Transverse colon (tissue), 4 donors: ENCODE data around the gene RPRD1A. TPM values are rescaled to one million over a fixed set of nuclear protein-coding genes. Genes with fewer than 3 reads are reported as not detected.

Experiments
- DNase-seq: peaks from one replicate; pipeline ENCODE4 v3.0.0-alpha.2; 2019
- H3K27ac ChIP-seq, 4 donors: fragments of 200-600 bp; sonication (generic); 2 replicates each; pipeline ENCODE4 v1.5.1; 2016 to 2018; ENCODE audit warnings: inconsistent platforms in 4 of 4
- H3K27me3 ChIP-seq: fragments of 200-600 bp; sonication (generic); 2 replicates; pipeline ENCODE4 v1.5.1; 2017; ENCODE audit warnings: inconsistent platforms
- H3K36me3 ChIP-seq, 4 donors: fragments of 200-600 bp; sonication (generic); 2 replicates each; pipeline ENCODE4 v1.5.1; 2017 to 2019; ENCODE audit warnings: inconsistent platforms in 4 of 4
- H3K4me1 ChIP-seq, 4 donors: fragments of 200-600 bp; sonication (generic); 2 replicates each; pipeline ENCODE4 v1.5.1; 2017 to 2020; ENCODE audit warnings: inconsistent platforms in 4 of 4
- H3K4me3 ChIP-seq, 4 donors: fragments of 200-600 bp; sonication (generic); 1 replicate in 1 of 4; 2 replicates in 3 of 4; pipeline versions ENCODE4 v1.5.1 to v1.6.1; 2017 to 2019; ENCODE audit warnings: inconsistent platforms in 4 of 4
- H3K9me3 ChIP-seq, 2 donors: fragments of 200-600 bp; sonication (generic); 2 replicates each; pipeline ENCODE4 v1.5.1; 2017 to 2019; ENCODE audit warnings: inconsistent platforms in 2 of 2
- EP300 ChIP-seq: sonication (generic); formaldehyde crosslinking; IDR thresholded peaks from one replicate; pipeline ENCODE4 v1.6.1; 2017; ENCODE audit warnings: antibody characterized with exemption, low read depth
- POLR2A ChIP-seq: fragments of 450-650 bp; IDR thresholded peaks from one replicate; pipeline ENCODE4 v1.6.1; 2016; ENCODE audit warnings: antibody characterized with exemption, mild to moderate bottlenecking, moderate library complexity
- POLR2AphosphoS5 ChIP-seq, 3 donors: sonication (generic); formaldehyde crosslinking; IDR thresholded peaks; one replicate each; pipeline ENCODE4 v1.6.1; 2016; ENCODE audit warnings: antibody characterized with exemption in 3 of 3
- WGBS, 2 donors: methylation state at CpG; one replicate each; pipeline ENCODE4 v1.1.5; 2018; ENCODE audit warnings: low coverage in 1 of 2; 5-methylcytosine and 5-hydroxymethylcytosine counted together
- in situ Hi-C, 4 donors: fragments of 200-750 bp; cut with MboI; loops; one replicate each; pipeline versions ENCODE4 v1.15.0 to v1.15.1; 2017; ENCODE audit warnings: low sequenced_read_pairs in 3 of 4, low pct_ligation_motif_present in 1 of 4, low pct_unique_long_range_greater_than_20kb in 1 of 4
- intact Hi-C: fragments of 100-400 bp; cut with DNase I; formaldehyde crosslinking; loops from one replicate; pipeline ENCODE4 v1.15.1; 2023; ENCODE audit warnings: low total_unique reads
- total RNA-seq, 4 donors: library from RNA; depleted of rRNA; stranded (reverse); fragments of >200 nt; gene quantifications; one replicate each; pipeline ENCODE4 v1.1.0, GENCODE V29; 2016
- TF ChIP-seq, protein P1 (sequence below), 5 experiments: fragments of 200-600 bp in 3 of 5; fragments of 450-650 bp in 2 of 5; sonication (generic) in 3 of 5; IDR thresholded peaks; 1 replicate in 2 of 5; 2 replicates in 3 of 5; pipeline ENCODE4 v1.5.1; 2016 to 2017; ENCODE audit warnings: antibody characterized with exemption in 5 of 5, inconsistent platforms in 3 of 5, mild to moderate bottlenecking in 2 of 5, moderate library complexity in 1 of 5

Gene RPRD1A
- total RNA-seq, 4 donors from 2014 or later: 34.4 to 59.9 (median 44.3) TPM

DNA sequence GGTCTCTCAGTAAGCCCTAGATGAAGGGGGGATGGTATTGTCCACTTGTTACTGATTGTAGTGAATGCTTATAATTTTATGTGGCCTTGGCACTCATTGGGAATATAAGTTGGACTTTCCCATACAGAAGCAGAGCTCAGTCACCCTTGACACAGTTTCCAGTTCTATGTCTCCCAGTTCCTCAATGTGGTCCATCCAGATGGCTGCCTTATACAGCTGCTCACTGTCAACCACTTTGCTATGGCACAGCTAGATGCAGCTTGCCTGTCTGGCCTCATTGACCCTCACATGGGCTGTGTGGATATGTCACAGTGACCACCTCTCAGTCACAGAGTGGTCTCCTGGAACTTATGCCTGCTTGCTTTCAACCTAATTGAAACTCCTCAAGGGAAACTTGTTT is 40.1 kb upstream of the RPRD1A start:
- intact Hi-C loops (no loop called here), in situ Hi-C loops (no loop called here)
- no peak for DNase-seq
- no peaks in the 10 kb centered on the region for H3K27me3 ChIP-seq
- H3K27ac ChIP-seq: no peak overlapping the region
- peaks cover 0 to 20% (median 8%) of the 10 kb centered on the region in 4 donors for H3K36me3 ChIP-seq
- no peak for TF ChIP-seq POLR2AphosphoS5 (IDR thresholded peaks at IDR 0.05)
- TF ChIP-seq POLR2A: no peak
- TF ChIP-seq EP300: no peak
- TF ChIP-seq, protein P1, sequence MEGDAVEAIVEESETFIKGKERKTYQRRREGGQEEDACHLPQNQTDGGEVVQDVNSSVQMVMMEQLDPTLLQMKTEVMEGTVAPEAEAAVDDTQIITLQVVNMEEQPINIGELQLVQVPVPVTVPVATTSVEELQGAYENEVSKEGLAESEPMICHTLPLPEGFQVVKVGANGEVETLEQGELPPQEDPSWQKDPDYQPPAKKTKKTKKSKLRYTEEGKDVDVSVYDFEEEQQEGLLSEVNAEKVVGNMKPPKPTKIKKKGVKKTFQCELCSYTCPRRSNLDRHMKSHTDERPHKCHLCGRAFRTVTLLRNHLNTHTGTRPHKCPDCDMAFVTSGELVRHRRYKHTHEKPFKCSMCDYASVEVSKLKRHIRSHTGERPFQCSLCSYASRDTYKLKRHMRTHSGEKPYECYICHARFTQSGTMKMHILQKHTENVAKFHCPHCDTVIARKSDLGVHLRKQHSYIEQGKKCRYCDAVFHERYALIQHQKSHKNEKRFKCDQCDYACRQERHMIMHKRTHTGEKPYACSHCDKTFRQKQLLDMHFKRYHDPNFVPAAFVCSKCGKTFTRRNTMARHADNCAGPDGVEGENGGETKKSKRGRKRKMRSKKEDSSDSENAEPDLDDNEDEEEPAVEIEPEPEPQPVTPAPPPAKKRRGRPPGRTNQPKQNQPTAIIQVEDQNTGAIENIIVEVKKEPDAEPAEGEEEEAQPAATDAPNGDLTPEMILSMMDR (IDR thresholded peaks at IDR 0.05): no peak
- no peak overlapping the region for H3K4me3 ChIP-seq
- H3K9me3 ChIP-seq: no peaks in the 10 kb centered on the region
- no peaks in the 10 kb centered on the region for H3K4me1 ChIP-seq

GRCh38 chr18:36104749-36105148 is 37.4 kb upstream of the RPRD1A start:
- no peak overlapping the region for H3K4me3 ChIP-seq
- no peak for DNase-seq
- H3K4me1 ChIP-seq: no peaks in the 10 kb centered on the region
- no peaks in the 10 kb centered on the region for H3K27me3 ChIP-seq
- TF ChIP-seq EP300 (no peak), POLR2A (no peak), POLR2AphosphoS5 (IDR thresholded peaks at IDR 0.05) (no peak)
- TF ChIP-seq, protein P1 (IDR thresholded peaks at IDR 0.05): no peak
- 88 to 90% methylated on average over 2 of the region's 2 CpGs for WGBS, 2 donors
- intact Hi-C loops: no loop called here
- no peak overlapping the region for H3K27ac ChIP-seq
- H3K36me3 ChIP-seq: peaks cover 0 to 4% (median 1%) of the 10 kb centered on the region in 4 donors
- H3K9me3 ChIP-seq: no peaks in the 10 kb centered on the region
- in situ Hi-C loops: no loop called here

GRCh38 chr18:36101943-36102342 is 34.6 kb upstream of the RPRD1A start:
- intact Hi-C loops (no loop called here), in situ Hi-C loops (no loop called here)
- DNase-seq: no peak
- H3K4me3 ChIP-seq: no peak overlapping the region
- no peaks in the 10 kb centered on the region for H3K9me3 ChIP-seq
- H3K27ac ChIP-seq: no peak overlapping the region
- WGBS, 2 donors: 80 to 89% methylated on average over 1 to 7 of the region's 7 CpGs
- no peaks in the 10 kb centered on the region for H3K36me3 ChIP-seq
- H3K4me1 ChIP-seq: no peaks in the 10 kb centered on the region
- TF ChIP-seq EP300 (no peak), POLR2AphosphoS5 (IDR thresholded peaks at IDR 0.05) (no peak), POLR2A (no peak)
- TF ChIP-seq, protein P1 (IDR thresholded peaks at IDR 0.05): no peak
- no peaks in the 10 kb centered on the region for H3K27me3 ChIP-seq

- H3K9me3 ChIP-seq: no peaks in the 10 kb centered on the region
- TF ChIP-seq POLR2A: no peak
- TF ChIP-seq POLR2AphosphoS5 (IDR thresholded peaks at IDR 0.05): no peak
- TF ChIP-seq, protein P1 (IDR thresholded peaks at IDR 0.05): no peak
- TF ChIP-seq EP300: no peak
- no peak for DNase-seq
- H3K27me3 ChIP-seq: no peaks in the 10 kb centered on the region
- no peaks in the 10 kb centered on the region for H3K4me1 ChIP-seq
- H3K27ac ChIP-seq: no peak overlapping the region
- in situ Hi-C loops (loop anchor here in 2 of 4 donors (10.0 kb wide), 1 partner anchor 185 kb away; no protein-coding TSS in a partner anchor), intact Hi-C loops (loop anchor here (5.0 kb wide), 1 partner anchor 183 kb away; no protein-coding TSS in a partner anchor)
- no peaks in the 10 kb centered on the region for H3K36me3 ChIP-seq
- no peak overlapping the region for H3K4me3 ChIP-seq
Observed at GRCh38 chr18:36099311-36099710, 32.0 kb upstream of the RPRD1A start.
